KBM-7 (cell line): Measurements from ENCODE around the gene PITPNM1.
"Not testable (repeated sequence)": the region's sequence is repeated elsewhere in the genome, so short reads cannot be mapped to it uniquely, and the experiment has no call there.

Experiments
- DNase-seq: peaks from one replicate; pipeline ENCODE4 v3.0.0-alpha.2; 2015
- in situ Hi-C: fragments of 300-500 bp; cut with MboI; formaldehyde crosslinking; loops from 2 replicates; pipeline ENCODE4 v1.14.3; 2020; ENCODE audit warnings: low sequenced_read_pairs, low pct_unique_long_range_greater_than_20kb, mixed read lengths

The PITPNM1 gene

GRCh38 chr11:67525275-67525976, 20.3 kb upstream of the PITPNM1 start:
- DNase-seq, result no peak
- in situ Hi-C loops, result no loop called here

GRCh38 chr11:67524480-67524808, 19.3 kb upstream of the PITPNM1 start:
- in situ Hi-C loops, result no loop called here

DNA sequence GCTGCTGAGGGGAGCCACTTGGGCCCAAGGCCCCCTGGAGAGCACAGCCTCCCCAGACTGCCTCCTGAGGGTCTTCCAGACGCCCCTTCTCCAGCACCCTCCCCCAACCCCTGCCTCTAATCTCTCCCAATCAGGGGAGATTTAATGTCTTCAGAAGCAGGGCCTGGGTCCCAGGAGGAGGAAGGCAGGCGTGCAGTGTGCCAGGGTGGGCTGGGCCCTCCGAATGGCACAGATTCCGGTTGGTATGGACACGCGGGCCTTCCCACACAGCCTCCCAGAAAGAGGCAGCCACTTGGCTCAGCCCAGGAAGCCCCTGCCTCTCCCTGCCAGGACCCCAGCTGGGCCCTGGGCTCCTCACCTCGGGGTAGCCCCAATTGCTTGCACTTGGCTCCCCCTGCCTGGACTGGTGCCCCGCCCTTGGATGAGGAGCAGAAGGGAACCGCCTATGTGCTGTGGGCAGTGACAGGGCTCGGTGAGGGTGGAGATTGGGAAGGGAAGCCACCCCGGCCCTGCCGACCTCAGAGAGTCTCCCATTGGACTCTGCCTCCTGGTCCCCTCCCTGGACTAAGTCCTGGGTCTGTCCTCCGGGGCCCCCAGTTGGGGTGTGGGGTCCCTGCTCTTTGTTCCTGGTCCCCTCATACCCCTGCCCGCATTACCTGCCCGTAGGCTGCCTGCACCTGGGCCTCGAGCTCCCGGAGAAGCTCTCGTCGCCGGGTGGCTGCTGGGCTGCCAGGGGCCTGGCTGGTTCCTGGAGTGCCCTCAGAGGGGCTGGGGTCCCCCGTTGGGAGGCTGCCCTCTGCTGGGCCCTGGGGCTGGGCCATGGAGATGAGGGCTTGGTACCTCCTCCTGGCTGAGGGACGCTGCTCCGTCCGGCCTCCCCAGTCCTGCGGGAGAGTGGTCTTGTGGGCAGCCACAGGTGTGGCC, 18.7 kb upstream of the PITPNM1 start:
- in situ Hi-C loops, result no loop called here
- DNase-seq, result no peak

More at GRCh38 chr11:67524480-67524808, 19.3 kb upstream of the PITPNM1 start:
- DNase-seq, result no peak

- DNase-seq, result no peak
- in situ Hi-C loops, result no loop called here
These were observed 17.8 kb upstream of the PITPNM1 start, which contains the start of gene CABP2 for GRCh38 chr11:67522844-67523555. TSS of gene CABP2 (minus strand) at chr11:67523446. CDS start at chr11:67523326, 120 bp downstream.

- DNase-seq, result no peak
- in situ Hi-C loops, result no loop called here
These were observed 17.2 kb upstream of the PITPNM1 start for GRCh38 chr11:67522338-67522737.

DNA sequence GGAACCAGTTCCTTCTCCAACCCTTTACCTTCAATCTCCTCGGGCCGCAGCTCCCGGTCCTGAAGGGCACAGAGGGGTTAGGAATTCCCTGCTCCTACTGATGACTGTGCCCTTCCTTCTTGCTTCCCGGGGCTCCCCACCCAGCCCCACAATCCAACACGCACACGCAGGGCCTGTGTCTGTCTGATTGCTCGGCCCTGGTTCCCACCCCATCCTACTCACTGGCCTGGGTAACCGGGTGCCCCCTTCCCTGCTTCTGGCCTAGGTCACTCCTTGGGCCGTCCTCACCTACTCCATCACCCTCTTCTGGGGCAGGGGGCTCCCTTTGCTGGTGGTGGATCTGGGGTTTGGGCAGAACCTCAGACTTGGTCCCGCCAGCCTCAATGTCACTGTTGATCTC, 16.8 kb upstream of the PITPNM1 start:
- no peak for DNase-seq

DNA sequence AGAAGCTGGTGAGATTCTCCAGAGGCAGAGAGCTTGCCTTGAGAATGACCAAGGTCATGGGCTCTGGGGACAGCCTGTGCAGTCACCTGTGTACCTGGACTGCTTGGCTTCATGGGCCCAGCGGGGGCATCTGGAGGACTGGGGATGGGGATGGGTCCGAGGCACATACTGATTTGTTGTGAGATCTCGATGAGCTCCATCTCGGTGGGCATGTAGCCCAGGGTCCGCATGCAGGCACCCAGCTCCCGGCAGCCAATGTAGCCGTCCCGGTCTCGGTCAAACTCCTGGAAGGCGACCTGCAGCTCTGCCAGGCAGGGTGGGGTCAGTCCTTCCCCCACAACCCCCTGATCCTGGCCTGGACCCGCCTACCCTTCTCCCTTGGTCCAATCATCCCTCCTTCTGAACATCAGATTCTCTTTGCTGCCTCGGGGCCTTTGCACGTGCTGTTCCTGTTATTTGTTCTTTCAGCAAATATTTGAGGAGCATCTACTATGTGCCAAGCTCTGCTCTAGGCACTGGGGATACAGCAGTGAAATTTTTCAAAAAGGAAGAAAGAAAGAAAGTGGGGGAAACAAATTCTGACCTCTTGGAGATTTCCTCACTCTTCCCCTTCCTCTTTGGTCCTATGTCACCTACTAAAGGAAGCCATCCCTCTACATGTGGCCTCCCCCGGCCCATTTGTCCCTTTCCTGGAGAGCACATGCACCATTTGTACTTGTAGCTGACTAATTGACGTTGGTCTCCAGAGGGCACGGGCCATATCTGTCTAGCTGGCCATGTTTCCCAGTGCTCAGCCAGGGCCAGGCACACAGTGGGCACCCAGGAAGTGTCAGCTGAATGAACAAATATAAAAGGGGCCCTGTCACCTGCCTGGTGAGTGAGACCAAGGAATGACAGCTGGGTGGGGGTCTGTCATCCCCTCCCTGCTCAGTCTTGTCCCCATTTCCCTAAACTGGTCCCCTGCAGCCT, 16.0 kb upstream of the PITPNM1 start:
- no peak for DNase-seq
- in situ Hi-C loops, result no loop called here

More for the DNA sequence above, 16.8 kb upstream of the PITPNM1 start:
- in situ Hi-C loops, result no loop called here

- no peak for DNase-seq
These were observed 14.6 kb upstream of the PITPNM1 start for GRCh38 chr11:67519726-67520125.

DNA sequence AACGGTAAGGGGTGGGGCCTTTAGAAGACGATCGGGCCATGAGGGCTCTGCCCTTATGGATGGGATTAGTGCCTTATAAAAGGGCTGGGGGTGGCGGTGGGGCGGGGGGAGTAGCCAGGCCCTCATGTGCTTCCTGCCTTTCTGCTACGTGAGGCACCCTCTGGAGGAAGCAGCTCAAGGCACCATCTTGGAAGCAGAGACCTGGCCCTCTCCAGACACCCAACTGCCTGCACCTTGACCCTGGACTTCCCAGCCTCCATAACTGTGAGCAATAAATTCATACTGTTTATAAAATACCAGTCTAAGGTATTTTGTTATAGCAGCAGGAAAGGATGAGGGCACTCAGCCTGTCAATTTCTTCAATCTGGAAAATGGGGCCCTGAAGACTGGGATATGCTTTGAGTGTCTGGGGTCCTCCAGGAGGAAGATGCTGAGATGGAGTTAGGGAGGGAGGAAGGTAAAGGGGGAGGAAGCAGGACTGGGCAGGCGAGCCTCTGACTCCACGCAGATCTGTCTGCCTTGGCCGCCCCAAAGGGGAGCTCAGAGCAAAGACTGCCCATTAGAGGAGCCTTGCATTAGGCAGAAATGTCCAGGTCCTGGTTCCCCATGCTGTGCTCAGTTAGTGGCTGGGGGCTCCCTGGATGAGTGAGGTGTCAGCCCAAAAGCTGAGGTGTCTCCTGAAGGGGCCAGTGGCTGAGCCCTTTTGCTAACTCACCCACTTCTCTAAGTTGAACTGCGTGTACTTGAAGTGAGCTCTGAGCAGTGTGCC, 12.8 kb upstream of the PITPNM1 start:
- in situ Hi-C loops, result no loop called here
- no peak for DNase-seq

More at GRCh38 chr11:67519726-67520125, 14.6 kb upstream of the PITPNM1 start:
- in situ Hi-C loops, result no loop called here

- DNase-seq, result no peak
- in situ Hi-C loops, result no loop called here
These were observed 11.6 kb upstream of the PITPNM1 start for GRCh38 chr11:67516806-67517205.

DNA sequence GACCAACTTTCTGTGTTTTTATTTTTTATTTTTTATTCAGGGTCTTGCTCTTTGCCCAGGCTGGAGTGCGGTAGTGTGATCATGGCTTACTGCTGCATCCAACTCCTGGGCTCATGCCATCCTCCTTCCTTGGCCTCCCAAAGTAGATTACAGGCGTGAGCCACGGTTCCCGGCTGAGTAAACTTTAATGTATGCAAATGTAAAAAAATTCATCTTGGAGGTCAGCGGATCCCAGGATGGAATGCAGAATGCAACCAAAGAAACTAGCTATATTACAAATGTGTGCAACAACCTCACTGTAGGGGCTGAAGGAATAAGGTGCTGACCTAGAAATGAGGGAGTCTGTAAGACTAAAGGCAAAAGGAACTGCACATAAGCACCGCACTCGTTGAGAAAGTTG, 9.0 kb upstream of the PITPNM1 start:
- in situ Hi-C loops, result no loop called here

DNA sequence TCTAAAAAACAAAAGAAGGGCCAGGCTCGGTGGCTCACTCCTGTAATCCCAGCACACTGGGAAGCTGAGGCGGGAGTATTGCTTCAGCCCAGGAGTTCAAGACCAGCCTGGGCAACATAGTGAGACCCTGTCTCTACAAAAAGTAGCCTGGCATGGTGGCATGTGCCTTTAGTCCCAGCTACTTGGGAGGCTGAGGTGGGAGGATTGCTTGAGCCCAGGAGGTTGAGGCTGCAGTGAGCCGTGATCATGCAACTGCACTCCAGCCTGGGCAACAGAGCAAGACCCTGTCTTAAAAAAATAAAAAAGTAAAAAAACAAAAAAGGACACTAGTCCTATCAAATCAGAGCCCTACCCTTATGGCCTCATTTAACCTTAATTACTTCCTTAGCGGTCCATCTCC, 6.4 kb upstream of the PITPNM1 start:
- DNase-seq, in situ Hi-C loops: not testable (repeated sequence)

More for the DNA sequence above, 9.0 kb upstream of the PITPNM1 start:
- no peak for DNase-seq

DNA sequence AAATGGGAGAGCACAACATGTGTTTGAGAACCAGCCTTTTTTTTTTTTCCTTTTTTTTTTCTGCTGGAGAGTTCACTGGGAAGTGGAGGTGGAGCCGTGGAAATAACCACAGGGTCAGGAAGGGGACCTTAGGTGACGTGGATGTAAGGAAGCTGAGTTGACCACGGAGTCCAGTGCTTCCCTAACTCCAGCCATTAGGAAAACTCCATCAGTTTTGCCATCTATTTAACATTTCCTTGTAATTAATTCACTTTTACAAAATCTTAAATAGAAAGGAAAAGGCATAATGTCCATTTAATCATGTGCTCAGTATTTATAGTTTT, 4.8 kb upstream of the PITPNM1 start:
- in situ Hi-C loops, result no loop called here
- DNase-seq, result no peak

GRCh38 chr11:67508486-67509121, 3.4 kb upstream of the PITPNM1 start:
- in situ Hi-C loops, result no loop called here
- peak; percentile 96 for DNase-seq

- peak; percentile 99 for DNase-seq
- in situ Hi-C loops, result no loop called here
These were observed 2.8 kb upstream of the PITPNM1 start, which contains the start of gene CDK2AP2 for GRCh38 chr11:67507864-67508485. TSS of gene CDK2AP2 (minus strand) at chr11:67508162. CDS start at chr11:67508082, 80 bp downstream.

DNA sequence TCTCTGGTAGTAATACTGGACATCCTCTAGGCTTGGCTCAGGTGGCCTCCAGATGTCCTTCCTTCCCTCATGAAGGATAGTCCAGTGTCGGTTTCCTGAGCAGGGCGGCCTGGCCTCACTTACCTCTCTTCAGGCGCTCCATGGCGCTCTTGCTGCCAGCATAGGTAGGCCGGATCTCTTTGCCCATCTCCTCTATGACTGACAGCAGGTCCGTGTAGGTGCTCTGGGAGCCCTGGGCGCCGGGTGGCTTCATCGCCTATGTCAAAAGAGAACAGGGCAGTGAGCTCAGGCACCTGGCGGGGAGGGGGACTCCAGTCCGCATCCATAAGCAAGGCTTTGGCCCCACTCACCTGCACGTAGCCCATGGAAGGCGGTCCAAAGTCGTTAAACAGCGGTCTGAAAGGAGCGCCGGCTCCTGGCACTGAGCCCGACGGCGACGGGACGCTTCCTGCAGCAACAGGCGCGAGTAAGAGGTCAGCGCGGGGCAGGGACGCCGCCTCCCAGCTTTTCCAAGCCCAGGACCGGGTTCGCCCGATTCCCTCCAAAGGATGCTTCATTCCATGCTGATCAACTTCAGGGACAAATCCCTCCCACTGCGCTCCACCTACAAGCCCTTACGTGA, 2.2 kb upstream of the PITPNM1 start:
- in situ Hi-C loops, result no loop called here
- DNase-seq, result no peak
